ENCODE measurements around the gene TIGAR.
A peak's percentile ranks its signal among the peaks of the same experiment; 100 is the strongest.

The TIGAR gene

GRCh38 chr12:4380332-4380731, 59.3 kb downstream of the TIGAR start:
- ATAC-seq (ENCODE audit: insufficient read depth, low read depth) (no peak), DNase-seq (no peak)
- Histone ChIP-seq H3K9me3 (ENCODE audit: insufficient read depth, low read length, severe bottlenecking) (no peaks in the 10 kb centered on the region), H3K4me1 (ENCODE audit: insufficient read depth, low read length) (no peaks in the 10 kb centered on the region), H4K20me1 (ENCODE audit: insufficient read depth, low read length) (no peaks in the 10 kb centered on the region), H3K4me2 (ENCODE audit: insufficient read depth, low read length) (no peak overlapping the region), H3K27ac (ENCODE audit: low read length) (no peak overlapping the region), H3K79me2 (ENCODE audit: insufficient read depth, low read length) (no peaks in the 10 kb centered on the region), H3K36me3 (ENCODE audit: insufficient read depth, low read length) (no peaks in the 10 kb centered on the region), H3K9ac (ENCODE audit: low read depth, low read length) (no peak overlapping the region), H3K27me3 (ENCODE audit: insufficient read depth, low read length, poor library complexity) (peaks cover 26% of the 10 kb centered on the region), H2AFZ (ENCODE audit: low read depth, low read length) (no peak overlapping the region), H3K4me3 (ENCODE audit: low read depth in 1 of 2, low read length in 2 of 2) (no peak overlapping the region)
- TF ChIP-seq CTCF (IDR thresholded peaks at IDR 0.05; ENCODE audit: borderline replicate concordance, extremely low read depth, low read length, poor library complexity, severe bottlenecking) (no peak), EZH2 (IDR thresholded peaks at IDR 0.05; ENCODE audit: borderline replicate concordance, low read depth, low read length, severe bottlenecking) (no peak)

- no peaks in the 10 kb centered on the region for H3K4me1 ChIP-seq (ENCODE audit: insufficient read depth, low read length)
- DNase-seq, result no peak
- H3K36me3 ChIP-seq (ENCODE audit: insufficient read depth, low read length), result no peaks in the 10 kb centered on the region
- no peak overlapping the region for H3K4me3 ChIP-seq (ENCODE audit: low read depth in 1 of 2, low read length in 2 of 2)
- H2AFZ ChIP-seq (ENCODE audit: low read depth, low read length), result no peak overlapping the region
- peak; percentile 40 for TF ChIP-seq CTCF (IDR thresholded peaks at IDR 0.05; ENCODE audit: borderline replicate concordance, extremely low read depth, low read length, poor library complexity, severe bottlenecking)
- TF ChIP-seq EZH2 (IDR thresholded peaks at IDR 0.05; ENCODE audit: borderline replicate concordance, low read depth, low read length, severe bottlenecking), result no peak
- peaks cover 31% of the 10 kb centered on the region for H3K27me3 ChIP-seq (ENCODE audit: insufficient read depth, low read length, poor library complexity)
- H3K9me3 ChIP-seq (ENCODE audit: insufficient read depth, low read length, severe bottlenecking), result no peaks in the 10 kb centered on the region
- H3K27ac ChIP-seq (ENCODE audit: low read length), result no peak overlapping the region
- ATAC-seq (ENCODE audit: insufficient read depth, low read depth), result no peak
- H3K9ac ChIP-seq (ENCODE audit: low read depth, low read length), result no peak overlapping the region
- no peak overlapping the region for H3K4me2 ChIP-seq (ENCODE audit: insufficient read depth, low read length)
- H4K20me1 ChIP-seq (ENCODE audit: insufficient read depth, low read length), result no peaks in the 10 kb centered on the region
- no peaks in the 10 kb centered on the region for H3K79me2 ChIP-seq (ENCODE audit: insufficient read depth, low read length)
Observed at GRCh38 chr12:4383304-4383865, 62.4 kb downstream of the TIGAR start.

GRCh38 chr12:4386801-4387200, 65.8 kb downstream of the TIGAR start:
- H3K4me2 ChIP-seq (ENCODE audit: insufficient read depth, low read length), result no peak overlapping the region
- H3K4me1 ChIP-seq (ENCODE audit: insufficient read depth, low read length), result no peaks in the 10 kb centered on the region
- no peak for TF ChIP-seq EZH2 (IDR thresholded peaks at IDR 0.05; ENCODE audit: borderline replicate concordance, low read depth, low read length, severe bottlenecking)
- no peak for TF ChIP-seq CTCF (IDR thresholded peaks at IDR 0.05; ENCODE audit: borderline replicate concordance, extremely low read depth, low read length, poor library complexity, severe bottlenecking)
- no peak overlapping the region for H3K27ac ChIP-seq (ENCODE audit: low read length)
- H3K4me3 ChIP-seq (ENCODE audit: low read depth in 1 of 2, low read length in 2 of 2), result no peak overlapping the region
- peaks cover 8% of the 10 kb centered on the region for H3K27me3 ChIP-seq (ENCODE audit: insufficient read depth, low read length, poor library complexity)
- H4K20me1 ChIP-seq (ENCODE audit: insufficient read depth, low read length), result no peaks in the 10 kb centered on the region
- no peaks in the 10 kb centered on the region for H3K9me3 ChIP-seq (ENCODE audit: insufficient read depth, low read length, severe bottlenecking)
- H3K9ac ChIP-seq (ENCODE audit: low read depth, low read length), result no peak overlapping the region
- H3K36me3 ChIP-seq (ENCODE audit: insufficient read depth, low read length), result no peaks in the 10 kb centered on the region
- no peaks in the 10 kb centered on the region for H3K79me2 ChIP-seq (ENCODE audit: insufficient read depth, low read length)
- DNase-seq (no peak), ATAC-seq (ENCODE audit: insufficient read depth, low read depth) (no peak)
- no peak overlapping the region for H2AFZ ChIP-seq (ENCODE audit: low read depth, low read length)

GRCh38 chr12:4387607-4388006, 66.6 kb downstream of the TIGAR start:
- Histone ChIP-seq H3K4me2 (ENCODE audit: insufficient read depth, low read length) (no peak overlapping the region), H3K79me2 (ENCODE audit: insufficient read depth, low read length) (no peaks in the 10 kb centered on the region), H3K27ac (ENCODE audit: low read length) (no peak overlapping the region), H3K27me3 (ENCODE audit: insufficient read depth, low read length, poor library complexity) (peaks cover 6% of the 10 kb centered on the region), H4K20me1 (ENCODE audit: insufficient read depth, low read length) (no peaks in the 10 kb centered on the region), H3K4me1 (ENCODE audit: insufficient read depth, low read length) (no peaks in the 10 kb centered on the region), H3K9ac (ENCODE audit: low read depth, low read length) (no peak overlapping the region), H3K36me3 (ENCODE audit: insufficient read depth, low read length) (no peaks in the 10 kb centered on the region), H3K9me3 (ENCODE audit: insufficient read depth, low read length, severe bottlenecking) (no peaks in the 10 kb centered on the region), H2AFZ (ENCODE audit: low read depth, low read length) (no peak overlapping the region), H3K4me3 (ENCODE audit: low read depth in 1 of 2, low read length in 2 of 2) (no peak overlapping the region)
- DNase-seq, result no peak
- TF ChIP-seq EZH2 (IDR thresholded peaks at IDR 0.05; ENCODE audit: borderline replicate concordance, low read depth, low read length, severe bottlenecking) (no peak), CTCF (IDR thresholded peaks at IDR 0.05; ENCODE audit: borderline replicate concordance, extremely low read depth, low read length, poor library complexity, severe bottlenecking) (no peak)
- no peak for ATAC-seq (ENCODE audit: insufficient read depth, low read depth)
